Posterior vena cava (tissue), 2 donors: ENCODE measurements around the gene HLX. TPM values are rescaled to one million over a fixed set of nuclear protein-coding genes. Genes with fewer than 3 reads are reported as not detected.

Experiments used
- DNase-seq: peaks from one replicate; pipeline ENCODE4 v3.0.0-alpha.2; 2020; ENCODE audit warnings: low spot score
- intact Hi-C, 2 donors: fragments of 100-400 bp; cut with DNase I; formaldehyde crosslinking; loops; one replicate each; pipeline versions ENCODE4 v1.14.1 to v1.14.2; 2022 to 2023
- long read RNA-seq, 2 donors: library from polyadenylated mRNA; unstranded; transcript quantifications; one replicate each; pipeline ENCODE4 v2.0.0, GENCODE V29; 2020 to 2021
- total RNA-seq, 2 donors: library from RNA; stranded (reverse); fragmentation: NEBNext Ultra II Directional; extraction: Animal tissue kit (Norgen Biotek cat#: 25700); gene quantifications; one replicate each; pipeline ENCODE4 v1.2.1, GENCODE V29; 2021
- donor health status: DM: yes; HTN: yes; CAD: no.
- donor health status: DM: yes; HTN: yes; CAD: no.

HLX gene
- 10 to 100 TPM; 16.2 to 22.1 TPM for total RNA-seq
- long read RNA-seq, donor 1, transcript HLX-201 (4 exons, 2,280 nt): major isoform, 14 of 17 reads
- long read RNA-seq, donor 1, partial matches to known transcripts: 2 of 17 reads
- long read RNA-seq, donor 1, other reads (novel, unspliced or antisense): 1 of 17 reads
- long read RNA-seq, donor 2, transcript HLX-201 (4 exons, 2,280 nt): major isoform, 61 of 66 reads
- long read RNA-seq, donor 2, partial matches to known transcripts: 0 of 66 reads
- long read RNA-seq, donor 2, other reads (novel, unspliced or antisense): 5 of 66 reads

DNA sequence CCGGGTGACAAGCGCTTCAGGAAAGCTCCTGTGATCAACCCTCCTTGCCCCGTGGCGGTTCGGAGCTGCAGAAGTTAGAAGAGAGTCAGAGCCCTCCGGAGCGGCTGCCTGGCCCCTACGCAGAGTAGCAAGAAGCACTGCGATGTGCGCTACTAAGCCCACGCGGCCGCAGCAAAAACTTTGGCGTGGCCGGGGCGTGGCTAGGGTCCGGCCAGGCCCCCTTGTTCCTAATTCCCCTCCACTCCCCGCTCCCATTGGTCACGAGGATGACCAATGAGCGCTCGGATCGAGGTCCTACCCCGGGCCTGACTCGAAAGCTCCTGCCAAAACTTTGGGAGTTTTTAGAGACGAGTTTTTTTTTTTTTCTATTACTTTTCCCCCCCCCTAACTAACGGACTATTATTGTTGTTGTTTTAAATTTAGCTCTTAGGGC, at the start of gene HLX:
Gene HLX (plus strand): TSS at position 368 of the 433 bp plus-strand sequence. CDS start 415 bp downstream, outside the sequence.
- peak; percentile 97 for DNase-seq
- intact Hi-C loops: loop anchor here (5.0 to 10.0 kb wide), 2 partner anchors 556 to 558 kb away; no protein-coding TSS in a partner anchor

DNA sequence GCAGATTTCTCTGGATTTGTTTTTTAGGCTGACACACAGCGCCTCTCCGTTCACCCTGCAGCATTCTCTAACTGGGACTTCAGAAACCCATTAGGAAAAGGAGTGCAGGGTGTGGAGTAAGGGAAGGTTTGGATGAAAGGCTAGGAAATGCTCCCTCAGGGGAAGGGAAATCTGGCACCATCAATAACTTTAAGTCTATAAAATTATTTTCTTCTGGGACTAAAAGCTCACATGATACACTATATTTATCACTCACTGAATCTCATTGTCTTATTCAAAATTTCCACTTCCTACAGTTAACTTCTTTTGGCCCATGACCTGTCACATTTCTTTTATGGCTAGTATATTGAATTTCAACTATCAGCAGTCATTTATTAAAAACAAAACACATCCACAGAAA, 45.8 kb upstream of the HLX start:
- DNase-seq: no peak
- intact Hi-C loops: no loop called here

GRCh38 chr1:220834155-220834870, 44.9 kb upstream of the HLX start:
- intact Hi-C loops: no loop called here
- no peak for DNase-seq

DNA sequence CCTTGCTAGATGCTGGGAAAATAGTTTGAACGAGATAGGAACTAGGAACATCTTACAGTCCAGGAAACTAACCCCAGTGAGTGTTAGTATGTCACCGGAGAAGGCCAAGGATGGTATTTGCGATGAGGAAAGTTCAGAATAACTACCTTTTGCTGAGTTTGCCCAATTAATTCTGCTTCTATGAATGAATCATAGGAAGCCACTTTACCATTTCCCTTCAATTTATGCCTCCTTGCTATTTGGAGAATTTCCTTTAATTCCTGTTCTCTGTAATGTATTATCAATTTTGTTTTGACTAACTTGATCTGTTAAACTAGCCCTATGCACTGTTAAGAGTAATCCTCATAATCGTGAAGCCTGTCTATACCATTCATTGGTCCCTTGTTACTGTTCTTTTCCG, 40.7 kb upstream of the HLX start:
- intact Hi-C loops: no loop called here
- DNase-seq: no peak

DNA sequence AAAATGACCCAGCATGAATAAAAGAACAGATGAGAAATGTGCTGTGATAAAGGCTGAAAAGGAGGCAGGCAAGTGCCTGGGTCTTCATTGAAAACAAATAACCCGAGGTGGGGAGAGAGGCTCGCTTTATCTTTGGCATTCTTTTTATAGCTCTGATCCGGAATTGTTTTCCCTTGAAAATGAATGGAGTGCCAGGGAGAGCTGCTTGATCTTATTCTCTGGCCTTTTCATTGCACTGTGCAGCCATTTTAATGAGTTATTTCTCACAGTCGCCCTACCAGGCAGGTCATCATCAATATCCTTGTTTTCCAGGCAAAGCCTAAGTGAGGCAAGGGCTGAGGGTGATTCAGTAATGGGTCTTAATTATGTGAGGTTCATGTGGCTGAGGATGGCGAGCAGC, 39.8 kb upstream of the HLX start:
- intact Hi-C loops: no loop called here

GRCh38 chr1:220841293-220841692, 38.0 kb upstream of the HLX start:
- intact Hi-C loops: no loop called here
- no peak for DNase-seq

More for the DNA sequence above, 39.8 kb upstream of the HLX start:
- DNase-seq: no peak

GRCh38 chr1:220843481-220844011, 35.7 kb upstream of the HLX start:
- intact Hi-C loops: no loop called here
- no peak for DNase-seq

DNA sequence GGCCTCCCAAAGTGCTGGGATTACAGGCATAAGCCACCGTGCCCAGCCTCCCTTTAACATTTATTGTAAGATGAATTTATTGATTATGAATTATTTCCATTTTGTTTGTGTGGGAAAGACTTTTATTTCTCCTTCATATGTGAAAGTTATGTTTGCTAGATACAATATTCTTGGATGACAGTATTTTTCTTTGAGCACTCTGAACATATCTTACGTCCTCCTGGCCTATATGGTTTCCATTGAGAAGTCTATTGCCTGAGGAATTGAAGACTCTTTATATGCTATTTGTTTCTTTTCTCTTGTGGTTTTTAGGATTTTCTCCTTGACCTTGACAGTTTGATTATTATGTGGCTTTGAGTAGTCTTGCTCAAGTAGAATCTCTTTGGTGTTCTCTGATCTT, 26.8 kb upstream of the HLX start:
- intact Hi-C loops: no loop called here
- no peak for DNase-seq

DNA sequence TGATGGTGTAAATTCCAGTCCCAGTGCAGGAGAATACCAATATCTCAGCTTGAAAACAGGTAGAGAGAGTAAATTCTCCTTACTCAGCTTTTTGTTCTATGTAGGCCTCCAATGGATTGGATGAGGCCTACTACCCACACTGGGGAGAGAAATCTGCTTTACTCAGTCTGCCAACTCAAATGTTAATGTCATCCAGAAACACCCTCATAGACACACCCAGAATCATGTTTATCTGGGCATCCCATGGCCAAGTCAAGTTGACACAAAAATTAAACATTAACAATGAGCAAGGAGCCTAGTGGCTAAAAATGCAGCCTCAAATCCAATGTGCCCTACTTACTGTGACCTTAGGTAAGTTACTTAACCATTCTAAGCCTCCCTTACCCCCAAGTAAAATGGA, 6.9 kb upstream of the HLX start:
- DNase-seq: no peak
- intact Hi-C loops: loop anchor here in 1 of 2 donors (10.0 kb wide), 1 partner anchor 563 kb away; no protein-coding TSS in a partner anchor

GRCh38 chr1:220873087-220873486, 6.2 kb upstream of the HLX start:
- no peak for DNase-seq
- intact Hi-C loops: loop anchor here in 1 of 2 donors (10.0 kb wide), 1 partner anchor 562 kb away; no protein-coding TSS in a partner anchor

GRCh38 chr1:220873868-220874655, 5.2 kb upstream of the HLX start:
- no peak for DNase-seq
- intact Hi-C loops: loop anchor here in 1 of 2 donors (10.0 kb wide), 1 partner anchor 561 kb away; no protein-coding TSS in a partner anchor

DNA sequence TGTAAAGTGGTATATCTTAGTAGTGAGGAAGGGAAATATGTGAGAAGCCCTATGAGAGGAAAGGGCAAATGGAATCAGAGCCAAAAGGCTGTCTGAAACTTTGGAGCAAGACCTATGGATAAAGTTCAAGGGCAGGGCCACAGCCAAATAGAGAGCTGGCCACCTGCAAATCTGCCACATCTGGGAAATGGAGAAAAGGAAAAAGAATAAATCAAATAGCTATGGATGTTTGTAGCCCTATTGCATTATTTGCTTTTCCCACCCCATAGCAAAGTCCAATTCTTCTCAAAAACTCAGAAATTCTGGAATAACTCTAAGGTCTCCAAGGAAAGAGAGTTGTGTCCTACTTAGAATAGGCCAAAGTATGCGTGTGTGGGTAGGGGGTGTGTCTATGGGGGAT, 4.0 kb upstream of the HLX start:
- intact Hi-C loops: loop anchor here (5.0 to 10.0 kb wide), 2 partner anchors 560 to 562 kb away; no protein-coding TSS in a partner anchor
- no peak for DNase-seq

DNA sequence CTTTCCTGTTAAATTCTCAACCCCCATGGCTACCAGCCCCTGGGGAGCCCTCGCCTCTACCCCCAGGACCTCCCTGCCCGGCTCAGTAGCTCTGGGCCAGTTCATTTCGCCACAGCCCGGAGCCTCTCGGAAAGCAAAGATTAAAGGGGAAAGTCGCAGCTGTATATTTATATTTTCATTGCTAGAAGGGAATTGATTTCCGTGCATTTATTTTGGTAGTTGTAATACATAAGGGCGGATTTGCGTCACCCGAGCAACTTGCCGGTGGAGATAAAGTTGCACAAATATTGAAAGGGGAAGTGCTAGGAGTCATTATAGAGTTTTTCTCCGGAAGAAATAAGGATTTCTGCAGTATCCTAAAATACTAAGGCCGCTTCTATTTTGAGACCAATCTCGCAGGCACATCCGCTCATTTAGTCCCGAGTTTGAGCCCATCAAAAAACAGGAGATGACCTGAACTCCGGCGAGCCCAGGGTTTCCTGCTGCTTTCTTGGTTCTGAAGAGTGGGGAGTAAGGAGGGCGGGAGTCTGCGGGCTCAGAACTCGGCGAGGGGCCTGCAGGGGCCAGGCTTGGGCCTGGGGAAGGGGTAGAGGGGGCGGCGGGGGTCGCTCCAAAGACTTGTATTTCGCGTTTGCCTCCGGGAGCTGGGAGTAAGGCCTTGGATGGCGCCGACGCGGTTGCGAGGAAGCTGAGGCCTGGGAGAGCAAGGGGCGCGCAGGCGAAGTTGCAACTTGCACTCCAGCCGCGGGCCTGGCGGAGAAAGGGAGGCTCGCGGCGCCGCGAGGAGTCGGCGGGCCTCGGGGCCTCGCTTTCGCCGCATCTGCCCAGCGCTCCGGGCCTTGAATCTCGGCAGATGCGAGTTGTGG, 2.5 kb upstream of the HLX start:
- intact Hi-C loops: loop anchor here (5.0 to 10.0 kb wide), 2 partner anchors 558 to 561 kb away; no protein-coding TSS in a partner anchor
- peak; percentile 88 for DNase-seq

GRCh38 chr1:220877377-220878095, 1.7 kb upstream of the HLX start:
- intact Hi-C loops: loop anchor here (5.0 to 10.0 kb wide), 2 partner anchors 557 to 560 kb away; no protein-coding TSS in a partner anchor
- DNase-seq: no peak

- intact Hi-C loops: loop anchor here (5.0 to 10.0 kb wide), 2 partner anchors 556 to 559 kb away; no protein-coding TSS in a partner anchor
- no peak for DNase-seq
Measured at GRCh38 chr1:220878191-220879075, 810 bp upstream of the HLX start.

GRCh38 chr1:220879509-220880361, 492 bp downstream of the HLX start:
- intact Hi-C loops: loop anchor here (5.0 to 10.0 kb wide), 2 partner anchors 555 to 558 kb away; no protein-coding TSS in a partner anchor
- DNase-seq: peak; percentile 91
